Measurements from ENCODE around the gene ZNF280A.

The ZNF280A gene

GRCh38 chr22:22552630-22553029 is 32.6 kb upstream of the ZNF280A start:
- no peak; the same call in 1 of the 2 replicates for TF ChIP-seq CTCF (IDR thresholded peaks at IDR 0.05; ENCODE audit: borderline replicate concordance, insufficient read depth, low read depth, low read length)
- no peak overlapping the region for H3K4me3 ChIP-seq (ENCODE audit: low read depth, low read length)

DNA sequence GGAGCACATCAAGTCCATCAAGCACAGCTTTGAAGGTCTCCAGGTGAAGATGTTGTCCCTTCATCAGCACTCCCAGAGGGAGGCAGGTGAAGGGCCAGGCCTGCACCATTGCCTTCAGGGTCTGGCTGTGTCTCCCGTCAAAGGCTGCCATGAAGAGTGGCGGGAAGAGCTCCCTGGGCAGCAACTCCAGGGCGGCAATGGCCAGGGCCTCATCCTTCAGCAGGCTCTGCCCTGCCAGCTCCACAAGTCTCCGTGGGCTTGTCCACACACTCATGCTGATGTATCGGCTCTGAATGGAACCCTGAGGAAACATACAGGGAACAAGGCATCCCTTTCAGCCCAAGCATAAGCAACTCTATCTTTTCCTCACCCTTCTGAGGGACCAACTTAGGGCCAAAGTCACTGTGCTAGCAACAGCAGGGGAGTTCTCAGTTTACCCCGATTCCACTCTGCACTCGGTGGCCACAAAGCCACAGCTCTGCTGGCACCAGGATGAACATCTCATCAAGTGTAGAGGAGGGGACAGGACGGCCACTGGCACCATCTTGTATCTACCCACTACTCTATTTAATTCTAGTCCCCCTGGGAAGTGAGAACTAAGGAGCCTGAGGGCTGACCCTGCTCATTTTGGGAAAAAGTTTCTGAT is 30.8 kb upstream of the ZNF280A start:
- no peak overlapping the region for H3K4me3 ChIP-seq (ENCODE audit: low read depth, low read length)
- TF ChIP-seq CTCF (IDR thresholded peaks at IDR 0.05; ENCODE audit: borderline replicate concordance, insufficient read depth, low read depth, low read length): no peak

- TF ChIP-seq CTCF (IDR thresholded peaks at IDR 0.05; ENCODE audit: borderline replicate concordance, insufficient read depth, low read depth, low read length): no peak
- H3K4me3 ChIP-seq (ENCODE audit: low read depth, low read length): no peak overlapping the region
Observed at GRCh38 chr22:22548910-22549309, 28.8 kb upstream of the ZNF280A start.

GRCh38 chr22:22548317-22548716 is 28.2 kb upstream of the ZNF280A start:
- no peak overlapping the region for H3K4me3 ChIP-seq (ENCODE audit: low read depth, low read length)
- TF ChIP-seq CTCF (IDR thresholded peaks at IDR 0.05; ENCODE audit: borderline replicate concordance, insufficient read depth, low read depth, low read length): no peak

DNA sequence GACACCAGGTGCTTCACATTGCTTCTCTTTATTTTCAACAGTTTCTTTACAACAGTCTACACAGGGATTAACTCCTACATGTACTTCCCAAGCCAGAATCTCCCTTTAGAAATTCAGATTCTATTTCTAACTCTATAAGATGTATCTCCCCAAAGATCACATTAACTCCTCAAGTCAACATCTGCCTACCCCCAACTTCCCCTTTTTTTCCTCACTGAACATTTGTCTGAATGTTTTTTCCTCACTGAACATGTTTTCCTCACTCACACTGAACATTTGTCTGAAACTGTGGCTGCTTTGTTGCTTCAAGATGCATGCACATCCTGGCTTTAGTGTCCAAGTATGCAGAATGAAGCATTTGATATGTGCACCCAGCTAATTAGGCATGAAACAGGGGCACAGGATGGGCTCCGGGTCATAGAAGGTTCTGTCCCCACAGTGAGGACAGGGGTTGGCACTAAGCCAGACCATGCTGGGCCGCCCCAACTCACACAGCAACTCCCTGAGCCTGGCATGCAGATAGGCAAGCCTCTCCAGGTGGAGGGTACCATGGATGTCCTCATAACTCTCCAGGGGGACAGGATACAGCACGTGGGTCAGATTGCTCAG is 27.7 kb upstream of the ZNF280A start:
- no peak overlapping the region for H3K4me3 ChIP-seq (ENCODE audit: low read depth, low read length)
- no peak for TF ChIP-seq CTCF (IDR thresholded peaks at IDR 0.05; ENCODE audit: borderline replicate concordance, insufficient read depth, low read depth, low read length)

DNA sequence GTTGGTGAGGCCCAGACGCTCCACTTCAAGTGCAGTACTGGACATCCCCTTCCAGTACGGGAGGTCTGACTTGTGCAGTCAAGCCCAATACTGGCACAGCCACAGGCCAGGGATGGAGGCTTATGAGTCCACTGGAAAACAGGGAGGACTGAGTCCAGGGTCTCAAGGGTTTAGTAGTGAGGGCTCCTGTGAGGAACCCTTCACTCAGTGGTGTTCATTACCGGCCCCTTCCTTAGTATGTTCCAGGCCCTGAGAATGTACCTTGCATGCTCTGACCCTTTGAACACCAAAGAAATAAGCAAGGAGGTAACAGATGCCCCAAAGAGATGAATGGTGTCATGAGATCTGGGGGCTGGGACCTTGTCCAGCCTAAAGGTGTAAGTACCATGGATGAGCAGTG is 27.2 kb upstream of the ZNF280A start:
- TF ChIP-seq CTCF (IDR thresholded peaks at IDR 0.05; ENCODE audit: borderline replicate concordance, insufficient read depth, low read depth, low read length): no peak
- H3K4me3 ChIP-seq (ENCODE audit: low read depth, low read length): no peak overlapping the region

GRCh38 chr22:22546490-22546889 is 26.4 kb upstream of the ZNF280A start:
- no peak overlapping the region for H3K4me3 ChIP-seq (ENCODE audit: low read depth, low read length)
- TF ChIP-seq CTCF (IDR thresholded peaks at IDR 0.05; ENCODE audit: borderline replicate concordance, insufficient read depth, low read depth, low read length): no peak
